Astrocyte of the spinal cord (primary cell): ENCODE data around the gene RPS24.
"Not testable (repeated sequence)": the region's sequence is repeated elsewhere in the genome, so short reads cannot be mapped to it uniquely, and the experiment has no call there.

ENCODE experiments used
- DNase-seq: peaks from one replicate; pipeline ENCODE4 v3.0.0; 2011; ENCODE audit warnings: low read depth, low spot score
- H3K4me3 ChIP-seq: 2 replicates; pipeline ENCODE4 v1.5.1; 2011; ENCODE audit warnings: low read depth, mild to moderate bottlenecking, low read length, moderate library complexity
- CTCF ChIP-seq: IDR thresholded peaks from 2 replicates; pipeline ENCODE4 v1.5.1; 2012; ENCODE audit warnings: low read depth, mild to moderate bottlenecking, low read length, inconsistent platforms
- in situ Hi-C: cut with HindIII; loops from 2 replicates; pipeline ENCODE4 v1.10.0; 2017; ENCODE audit warnings: low sequenced_read_pairs

Gene RPS24

GRCh38 chr10:78071140-78071856 lies 37.6 kb downstream of the RPS24 start:
- no peak for TF ChIP-seq CTCF
- in situ Hi-C loops = no loop called here
- no peak overlapping the region for H3K4me3 ChIP-seq
- DNase-seq = no peak

GRCh38 chr10:78071857-78072179 lies 38.2 kb downstream of the RPS24 start:
- in situ Hi-C loops = no loop called here
- H3K4me3 ChIP-seq = no peak overlapping the region
- DNase-seq = no peak
- no peak for TF ChIP-seq CTCF

GRCh38 chr10:78072504-78072903 lies 38.8 kb downstream of the RPS24 start:
- no peak for DNase-seq
- in situ Hi-C loops = no loop called here
- no peak overlapping the region for H3K4me3 ChIP-seq
- no peak for TF ChIP-seq CTCF

GRCh38 chr10:78075806-78076205 lies 42.1 kb downstream of the RPS24 start:
- H3K4me3 ChIP-seq, DNase-seq, in situ Hi-C loops: not testable (repeated sequence)

- in situ Hi-C loops = no loop called here
- no peak for DNase-seq
- no peak for TF ChIP-seq CTCF
- no peak overlapping the region for H3K4me3 ChIP-seq
These were observed 45.1 kb downstream of the RPS24 start for GRCh38 chr10:78078539-78079330.

GRCh38 chr10:78079411-78079810 lies 45.7 kb downstream of the RPS24 start:
- in situ Hi-C loops = no loop called here
- H3K4me3 ChIP-seq = no peak overlapping the region
- no peak for DNase-seq
- no peak for TF ChIP-seq CTCF

- no peak for DNase-seq
- in situ Hi-C loops = no loop called here
- no peak for TF ChIP-seq CTCF
- no peak overlapping the region for H3K4me3 ChIP-seq
These were observed 47.6 kb downstream of the RPS24 start for GRCh38 chr10:78081292-78081691.
